H1 (cell line): Measurements from ENCODE around the gene CCNK. TPM values are rescaled to one million over a fixed set of nuclear protein-coding genes. Genes with fewer than 3 reads are reported as not detected.

Source experiments
- POLR2A ChIP-seq, 2 experiments: IDR thresholded peaks; 1 replicate in 1 of 2; 2 replicates in 1 of 2; pipeline ENCODE4 v1.6.1; 2011; ENCODE audit warnings: low read depth in 2 of 2, low read length in 2 of 2, mild to moderate bottlenecking in 2 of 2; ENCODE audit errors: control extremely low read depth in 1 of 2
- TCF12 ChIP-seq: IDR thresholded peaks from 2 replicates; pipeline ENCODE4 v1.6.1; 2011; ENCODE audit warnings: low read depth, mild to moderate bottlenecking, low read length
- polyA plus RNA-seq, 7 experiments: library from polyadenylated mRNA; depleted of rRNA in 3 of 7; stranded (reverse) in 5 of 7; unstranded in 2 of 7; fragments of >200 nt in 5 of 7; fragments of 200-250 nt in 2 of 7; gene quantifications; 1 replicate in 5 of 7; 2 replicates in 1 of 7; 4 replicates in 1 of 7; pipeline versions ENCODE4 v1.2.1 to v1.2.3, GENCODE V29; 2011 to 2013; ENCODE audit warnings: missing spikeins in 2 of 7, mixed read lengths in 2 of 7
- total RNA-seq: library from RNA; stranded (reverse); fragmentation: NEBNext Ultra II Directional; extraction: Animal tissue kit (Norgen Biotek cat#: 25700); gene quantifications from 2 replicates; pipeline ENCODE4 v1.2.1, GENCODE V29; 2021

CCNK gene
- total and polyA plus RNA-seq, 2 of the 8 experiments (the other 6 are each of a cell fraction or from before 2014, with no cell fraction given), result 10.7 to 82.7 TPM

GRCh38 chr14:99503848-99504453 lies 22.7 kb downstream of the CCNK start (continued):
- no peak for TF ChIP-seq POLR2A (IDR thresholded peaks at IDR 0.05; ENCODE audit: control extremely low read depth in 1 of 2, low read depth in 2 of 2, low read length in 2 of 2)
- no peak for TF ChIP-seq TCF12
